Measurements from ENCODE around the gene ASL. TPM values are rescaled to one million over a fixed set of nuclear protein-coding genes. Genes with fewer than 3 reads are reported as not detected.
"Not testable (repeated sequence)": the region's sequence is repeated elsewhere in the genome, so short reads cannot be mapped to it uniquely, and the experiment has no call there.

ASL gene
- total RNA-seq, 1 donor from 2014 or later = 48.3 TPM

DNA sequence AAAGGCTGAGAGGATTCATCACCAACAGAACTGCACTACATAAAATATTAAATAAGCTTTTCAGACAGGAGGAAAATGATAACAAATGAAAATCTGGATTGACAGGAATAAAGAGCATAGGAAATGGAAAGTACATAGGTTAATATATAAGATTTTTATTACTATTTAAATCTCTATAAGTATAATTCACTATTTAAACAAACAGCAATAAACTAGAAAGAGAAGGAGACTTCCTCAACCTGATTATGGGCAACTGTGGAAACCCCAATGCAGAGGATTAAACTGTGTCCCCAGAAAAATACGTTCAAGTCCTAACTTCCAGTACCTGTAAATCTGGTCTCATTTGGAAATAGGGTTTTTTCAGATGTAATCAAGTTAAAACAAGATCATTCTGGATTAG is 14.8 kb upstream of the ASL start:
- no peaks in the 10 kb centered on the region for H3K27me3 Mint-ChIP-seq (ENCODE audit: unreplicated experiment)
- H3K4me3 Mint-ChIP-seq (ENCODE audit: unreplicated experiment) = no peak overlapping the region
- H3K9me3 Mint-ChIP-seq (ENCODE audit: unreplicated experiment) = no peaks in the 10 kb centered on the region
- TF ChIP-seq, protein P1, sequence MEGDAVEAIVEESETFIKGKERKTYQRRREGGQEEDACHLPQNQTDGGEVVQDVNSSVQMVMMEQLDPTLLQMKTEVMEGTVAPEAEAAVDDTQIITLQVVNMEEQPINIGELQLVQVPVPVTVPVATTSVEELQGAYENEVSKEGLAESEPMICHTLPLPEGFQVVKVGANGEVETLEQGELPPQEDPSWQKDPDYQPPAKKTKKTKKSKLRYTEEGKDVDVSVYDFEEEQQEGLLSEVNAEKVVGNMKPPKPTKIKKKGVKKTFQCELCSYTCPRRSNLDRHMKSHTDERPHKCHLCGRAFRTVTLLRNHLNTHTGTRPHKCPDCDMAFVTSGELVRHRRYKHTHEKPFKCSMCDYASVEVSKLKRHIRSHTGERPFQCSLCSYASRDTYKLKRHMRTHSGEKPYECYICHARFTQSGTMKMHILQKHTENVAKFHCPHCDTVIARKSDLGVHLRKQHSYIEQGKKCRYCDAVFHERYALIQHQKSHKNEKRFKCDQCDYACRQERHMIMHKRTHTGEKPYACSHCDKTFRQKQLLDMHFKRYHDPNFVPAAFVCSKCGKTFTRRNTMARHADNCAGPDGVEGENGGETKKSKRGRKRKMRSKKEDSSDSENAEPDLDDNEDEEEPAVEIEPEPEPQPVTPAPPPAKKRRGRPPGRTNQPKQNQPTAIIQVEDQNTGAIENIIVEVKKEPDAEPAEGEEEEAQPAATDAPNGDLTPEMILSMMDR (IDR thresholded peaks at IDR 0.05; ENCODE audit: unreplicated experiment) = no peak
- no peaks in the 10 kb centered on the region for H3K4me1 Mint-ChIP-seq (ENCODE audit: unreplicated experiment)
- no peaks in the 10 kb centered on the region for H3K36me3 Mint-ChIP-seq (ENCODE audit: low read depth, unreplicated experiment)
- DNase-seq (ENCODE audit: low spot score) = no peak
- H3K27ac Mint-ChIP-seq (ENCODE audit: unreplicated experiment) = no peak overlapping the region

DNA sequence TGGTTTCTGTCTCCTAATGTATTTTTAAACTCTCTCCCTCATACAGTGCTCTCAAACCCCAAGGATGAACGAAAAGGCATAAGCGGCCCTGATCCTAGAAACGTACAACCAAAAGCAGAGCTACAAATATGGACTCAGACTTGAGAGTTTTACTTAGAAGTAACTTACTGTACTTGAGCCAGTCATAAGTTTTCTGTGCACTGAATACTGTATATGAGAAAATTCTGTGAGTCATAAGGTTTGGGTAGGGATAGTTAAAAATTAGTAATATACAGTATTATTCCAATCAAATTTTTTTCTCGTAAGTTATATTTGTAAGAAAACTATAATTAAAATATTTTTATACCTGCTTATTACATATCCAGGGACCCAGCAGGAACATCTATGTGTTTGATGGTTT is 5.9 kb upstream of the ASL start:
- peaks cover 2% of the 10 kb centered on the region for H3K4me1 Mint-ChIP-seq (ENCODE audit: unreplicated experiment)
- H3K27me3 Mint-ChIP-seq (ENCODE audit: unreplicated experiment) = no peaks in the 10 kb centered on the region
- no peak overlapping the region for H3K27ac Mint-ChIP-seq (ENCODE audit: unreplicated experiment)
- no peak overlapping the region for H3K4me3 Mint-ChIP-seq (ENCODE audit: unreplicated experiment)
- no peak for DNase-seq (ENCODE audit: low spot score)
- H3K36me3 Mint-ChIP-seq (ENCODE audit: low read depth, unreplicated experiment) = no peaks in the 10 kb centered on the region
- TF ChIP-seq, protein P1 (IDR thresholded peaks at IDR 0.05; ENCODE audit: unreplicated experiment) = no peak
- no peaks in the 10 kb centered on the region for H3K9me3 Mint-ChIP-seq (ENCODE audit: unreplicated experiment)

DNA sequence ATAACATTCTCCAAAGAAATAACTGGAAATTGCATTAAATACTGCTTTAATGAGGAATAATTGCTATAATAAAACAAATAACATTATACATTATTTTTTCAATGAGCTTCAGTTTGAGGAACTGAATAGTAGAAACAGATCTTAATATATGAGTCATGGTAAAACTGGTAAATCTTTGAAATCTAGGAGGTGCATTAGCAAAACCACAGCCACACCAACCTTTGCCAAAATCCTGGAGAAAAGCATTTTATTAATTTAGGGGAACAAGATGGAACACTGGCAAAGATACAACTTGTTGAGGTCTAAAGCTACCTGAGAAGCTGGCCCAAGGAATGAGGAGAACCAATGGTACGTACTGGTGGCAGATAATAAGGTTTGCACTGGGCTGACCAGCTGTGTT is 5.4 kb upstream of the ASL start:
- TF ChIP-seq, protein P1 (IDR thresholded peaks at IDR 0.05; ENCODE audit: unreplicated experiment) = no peak
- peaks cover 2% of the 10 kb centered on the region for H3K4me1 Mint-ChIP-seq (ENCODE audit: unreplicated experiment)
- no peak overlapping the region for H3K27ac Mint-ChIP-seq (ENCODE audit: unreplicated experiment)
- H3K36me3 Mint-ChIP-seq (ENCODE audit: low read depth, unreplicated experiment) = no peaks in the 10 kb centered on the region
- H3K4me3 Mint-ChIP-seq (ENCODE audit: unreplicated experiment) = peak overlapping the region; percentile 57
- no peaks in the 10 kb centered on the region for H3K9me3 Mint-ChIP-seq (ENCODE audit: unreplicated experiment)
- DNase-seq (ENCODE audit: low spot score) = no peak
- H3K27me3 Mint-ChIP-seq (ENCODE audit: unreplicated experiment) = peaks cover under 1% of the 10 kb centered on the region

DNA sequence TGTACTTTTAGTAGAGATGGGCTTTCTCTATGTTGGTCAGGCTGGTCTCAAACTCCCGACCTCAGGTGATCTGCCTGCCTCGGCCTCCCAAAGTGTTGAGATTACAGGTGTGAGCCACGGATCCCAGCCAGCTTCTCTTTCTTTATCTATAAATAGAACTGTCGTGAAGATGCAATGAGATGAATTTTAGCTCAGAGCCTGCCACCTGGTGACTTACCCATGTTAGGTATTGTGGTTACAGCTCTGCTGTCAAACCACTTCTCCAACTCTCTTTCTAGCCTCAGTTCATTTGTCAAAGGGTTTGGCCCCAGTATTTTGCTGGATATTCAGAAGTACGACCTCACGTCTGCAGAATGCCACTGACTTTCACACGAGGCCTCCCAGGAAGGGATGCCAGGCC is 3.4 kb upstream of the ASL start:
- H3K4me1 Mint-ChIP-seq (ENCODE audit: unreplicated experiment); H3K36me3 Mint-ChIP-seq (ENCODE audit: low read depth, unreplicated experiment); H3K9me3 Mint-ChIP-seq (ENCODE audit: unreplicated experiment); DNase-seq (ENCODE audit: low spot score); H3K27ac Mint-ChIP-seq (ENCODE audit: unreplicated experiment); H3K4me3 Mint-ChIP-seq (ENCODE audit: unreplicated experiment); H3K27me3 Mint-ChIP-seq (ENCODE audit: unreplicated experiment): not testable (repeated sequence)

DNA sequence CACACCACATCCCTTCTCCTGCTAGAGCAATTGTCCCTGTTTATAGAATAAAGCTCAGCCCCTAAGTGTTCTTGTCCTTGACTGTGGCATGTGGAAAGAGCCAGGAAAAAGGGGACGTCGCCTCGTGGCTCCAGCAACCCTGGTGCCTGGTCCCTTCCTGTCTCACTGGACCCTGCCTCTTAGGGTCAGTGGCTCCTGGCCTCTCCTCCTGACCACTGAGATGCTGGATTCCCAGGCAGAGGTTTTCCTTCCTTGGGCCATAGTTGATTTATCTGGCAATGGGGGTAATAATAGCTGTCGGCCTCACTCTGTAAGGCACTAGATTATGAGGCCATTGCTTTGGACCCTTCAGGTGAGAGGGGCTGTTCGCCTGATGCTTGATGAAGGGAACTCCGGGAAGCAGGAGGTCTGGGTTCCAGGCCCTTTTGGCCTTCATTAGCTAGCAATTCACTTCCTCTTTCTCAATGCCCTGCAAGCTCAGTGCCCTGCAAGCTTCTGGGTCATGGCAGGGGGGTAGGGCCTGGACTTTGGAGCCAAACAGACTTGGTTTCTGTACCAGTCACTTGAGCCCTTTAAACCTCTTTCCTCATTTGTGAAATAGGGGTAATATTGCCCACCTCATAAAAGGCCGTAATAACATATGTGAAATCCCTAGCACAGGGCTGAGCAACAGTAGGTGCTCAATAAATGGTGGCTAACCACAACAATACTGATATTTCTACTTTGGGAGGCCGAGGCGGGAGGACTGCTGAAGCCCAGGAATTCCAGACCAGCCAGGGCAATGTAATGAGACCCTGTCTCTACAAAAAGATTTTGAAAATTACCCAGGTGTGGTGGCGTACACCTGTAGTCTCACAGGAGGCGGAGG is 1.1 kb downstream of the ASL start:
- no peaks in the 10 kb centered on the region for H3K9me3 Mint-ChIP-seq (ENCODE audit: unreplicated experiment)
- peaks cover 9% of the 10 kb centered on the region for H3K4me1 Mint-ChIP-seq (ENCODE audit: unreplicated experiment)
- H3K4me3 Mint-ChIP-seq (ENCODE audit: unreplicated experiment) = peak overlapping the region; percentile 93
- TF ChIP-seq, protein P1 (IDR thresholded peaks at IDR 0.05; ENCODE audit: unreplicated experiment) = no peak
- no peaks in the 10 kb centered on the region for H3K36me3 Mint-ChIP-seq (ENCODE audit: low read depth, unreplicated experiment)
- H3K27me3 Mint-ChIP-seq (ENCODE audit: unreplicated experiment) = peaks cover 2% of the 10 kb centered on the region
- no peak for DNase-seq (ENCODE audit: low spot score)
- peak overlapping the region; percentile 59 for H3K27ac Mint-ChIP-seq (ENCODE audit: unreplicated experiment)

All from endothelial cell (in vitro differentiated cells).